ENCODE data around the gene MIPOL1. TPM values are rescaled to one million over a fixed set of nuclear protein-coding genes. Genes with fewer than 3 reads are reported as not detected.
A peak's percentile ranks its signal among the peaks of the same experiment; 100 is the strongest.

MIPOL1 gene
- total and polyA plus RNA-seq, 4 donors: 0.51 to 6.6 (median 1.9) TPM

DNA sequence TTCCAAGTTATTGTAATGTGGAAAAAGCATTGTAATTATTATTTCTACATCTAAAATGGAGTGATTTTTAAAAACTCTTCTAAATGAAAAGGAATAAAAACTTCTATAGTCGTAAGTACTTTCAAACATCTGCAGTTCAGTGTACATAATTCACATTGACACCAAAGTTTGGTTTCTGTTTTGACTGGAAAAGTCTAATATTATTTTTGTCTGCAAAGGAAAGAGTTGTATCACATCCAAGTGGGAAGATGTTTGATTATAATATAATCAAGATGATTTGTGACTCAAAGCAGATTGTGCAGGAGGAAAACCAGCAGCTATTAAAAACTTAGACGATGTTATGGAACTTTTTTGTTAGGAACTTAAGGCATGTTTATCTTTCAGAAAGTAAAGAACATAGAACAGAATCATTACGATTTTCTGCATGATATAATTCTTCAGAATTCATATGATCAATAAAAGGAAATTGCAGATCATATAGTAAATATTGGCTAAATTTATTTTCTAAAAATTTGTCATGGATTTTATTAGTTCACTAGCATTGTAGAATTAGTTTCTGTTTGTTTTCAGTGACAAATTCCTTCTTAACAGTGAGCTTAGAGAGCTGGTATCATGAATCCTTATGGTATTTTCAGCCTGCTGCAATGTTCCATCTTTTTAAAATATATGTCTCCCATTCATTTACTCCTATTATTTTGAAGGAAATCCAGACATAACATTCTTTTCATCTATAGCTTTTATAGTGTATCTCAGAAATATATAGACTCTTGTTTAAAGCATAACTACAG, 145.8 kb downstream of the MIPOL1 start:
- Histone ChIP-seq H3K4me3 (ENCODE audit: low read depth in 1 of 3, low read length in 3 of 3) (peak overlapping the region; percentile 12 to 45 (median 32)), H3K4me1 (ENCODE audit: control insufficient read depth in 4 of 4, insufficient read depth in 4 of 4, low read length in 3 of 4) (no peaks in the 10 kb centered on the region), H3K36me3 (ENCODE audit: control insufficient read depth in 4 of 4, insufficient read depth in 3 of 4, low read depth in 1 of 4, low read length in 3 of 4) (no peaks in the 10 kb centered on the region), H3K27ac (ENCODE audit: low read depth in 1 of 2, low read length in 2 of 2) (no peak overlapping the region), H3K9me3 (ENCODE audit: control insufficient read depth in 4 of 4, low read length in 3 of 4) (no peaks in the 10 kb centered on the region), H3K27me3 (ENCODE audit: control insufficient read depth in 4 of 4, insufficient read depth in 4 of 4, low read length in 3 of 4) (no peaks in the 10 kb centered on the region), H3K9ac (ENCODE audit: low read depth in 1 of 2, low read length in 2 of 2) (peak overlapping the region; percentile 1 to 59)
- WGBS: 26% methylated on average over 3 of the region's 3 CpGs
- no peak for TF ChIP-seq FOXA1 (IDR thresholded peaks at IDR 0.05)
- TF ChIP-seq, protein P1, sequence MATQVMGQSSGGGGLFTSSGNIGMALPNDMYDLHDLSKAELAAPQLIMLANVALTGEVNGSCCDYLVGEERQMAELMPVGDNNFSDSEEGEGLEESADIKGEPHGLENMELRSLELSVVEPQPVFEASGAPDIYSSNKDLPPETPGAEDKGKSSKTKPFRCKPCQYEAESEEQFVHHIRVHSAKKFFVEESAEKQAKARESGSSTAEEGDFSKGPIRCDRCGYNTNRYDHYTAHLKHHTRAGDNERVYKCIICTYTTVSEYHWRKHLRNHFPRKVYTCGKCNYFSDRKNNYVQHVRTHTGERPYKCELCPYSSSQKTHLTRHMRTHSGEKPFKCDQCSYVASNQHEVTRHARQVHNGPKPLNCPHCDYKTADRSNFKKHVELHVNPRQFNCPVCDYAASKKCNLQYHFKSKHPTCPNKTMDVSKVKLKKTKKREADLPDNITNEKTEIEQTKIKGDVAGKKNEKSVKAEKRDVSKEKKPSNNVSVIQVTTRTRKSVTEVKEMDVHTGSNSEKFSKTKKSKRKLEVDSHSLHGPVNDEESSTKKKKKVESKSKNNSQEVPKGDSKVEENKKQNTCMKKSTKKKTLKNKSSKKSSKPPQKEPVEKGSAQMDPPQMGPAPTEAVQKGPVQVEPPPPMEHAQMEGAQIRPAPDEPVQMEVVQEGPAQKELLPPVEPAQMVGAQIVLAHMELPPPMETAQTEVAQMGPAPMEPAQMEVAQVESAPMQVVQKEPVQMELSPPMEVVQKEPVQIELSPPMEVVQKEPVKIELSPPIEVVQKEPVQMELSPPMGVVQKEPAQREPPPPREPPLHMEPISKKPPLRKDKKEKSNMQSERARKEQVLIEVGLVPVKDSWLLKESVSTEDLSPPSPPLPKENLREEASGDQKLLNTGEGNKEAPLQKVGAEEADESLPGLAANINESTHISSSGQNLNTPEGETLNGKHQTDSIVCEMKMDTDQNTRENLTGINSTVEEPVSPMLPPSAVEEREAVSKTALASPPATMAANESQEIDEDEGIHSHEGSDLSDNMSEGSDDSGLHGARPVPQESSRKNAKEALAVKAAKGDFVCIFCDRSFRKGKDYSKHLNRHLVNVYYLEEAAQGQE (IDR thresholded peaks at IDR 0.05): no peak
- peak in 1 of 2 donors; percentile 6 for TF ChIP-seq RAD21 (IDR thresholded peaks at IDR 0.05)
- no peak for DNase-seq (ENCODE audit: low spot score)

GRCh38 chr14:37363661-37364060, 165.9 kb downstream of the MIPOL1 start:
- WGBS: 94% methylated on average over 9 of the region's 9 CpGs
- H3K27ac ChIP-seq (ENCODE audit: low read depth in 1 of 2, low read length in 2 of 2): no peak overlapping the region
- peaks cover 0 to 3% (median 0%) of the 10 kb centered on the region in 4 donors for H3K4me1 ChIP-seq (ENCODE audit: control insufficient read depth in 4 of 4, insufficient read depth in 4 of 4, low read length in 3 of 4)
- peaks cover 0 to 3% (median 0%) of the 10 kb centered on the region in 4 donors for H3K9me3 ChIP-seq (ENCODE audit: control insufficient read depth in 4 of 4, low read length in 3 of 4)
- H3K27me3 ChIP-seq (ENCODE audit: control insufficient read depth in 4 of 4, insufficient read depth in 4 of 4, low read length in 3 of 4): no peaks in the 10 kb centered on the region
- DNase-seq (ENCODE audit: low spot score): no peak
- H3K4me3 ChIP-seq (ENCODE audit: low read depth in 1 of 3, low read length in 3 of 3): no peak overlapping the region
- H3K36me3 ChIP-seq (ENCODE audit: control insufficient read depth in 4 of 4, insufficient read depth in 3 of 4, low read depth in 1 of 4, low read length in 3 of 4): no peaks in the 10 kb centered on the region
- no peak overlapping the region for H3K9ac ChIP-seq (ENCODE audit: low read depth in 1 of 2, low read length in 2 of 2)
- TF ChIP-seq HNF4G (IDR thresholded peaks at IDR 0.05) (no peak), FOXA2 (IDR thresholded peaks at IDR 0.05) (no peak), SP1 (IDR thresholded peaks at IDR 0.05) (no peak), NR2F2 (IDR thresholded peaks at IDR 0.05) (no peak), ZBTB33 (IDR thresholded peaks at IDR 0.05) (no peak), TAF1 (conservative IDR thresholded peaks at IDR 0.05) (no peak), RXRA (IDR thresholded peaks at IDR 0.05) (no peak), ATF3 (IDR thresholded peaks at IDR 0.05) (no peak), FOXA1 (IDR thresholded peaks at IDR 0.05) (no peak), GABPA (IDR thresholded peaks at IDR 0.05 in 1 of 2, conservative IDR thresholded peaks at IDR 0.05 in 1 of 2) (no peak), YY1 (IDR thresholded peaks at IDR 0.05) (no peak), HNF4A (conservative IDR thresholded peaks at IDR 0.05) (no peak), RAD21 (IDR thresholded peaks at IDR 0.05) (no peak), JUND (IDR thresholded peaks at IDR 0.05) (no peak), EGR1 (IDR thresholded peaks at IDR 0.05; ENCODE audit: low read depth in 2 of 2) (no peak)
- TF ChIP-seq, protein P2, sequence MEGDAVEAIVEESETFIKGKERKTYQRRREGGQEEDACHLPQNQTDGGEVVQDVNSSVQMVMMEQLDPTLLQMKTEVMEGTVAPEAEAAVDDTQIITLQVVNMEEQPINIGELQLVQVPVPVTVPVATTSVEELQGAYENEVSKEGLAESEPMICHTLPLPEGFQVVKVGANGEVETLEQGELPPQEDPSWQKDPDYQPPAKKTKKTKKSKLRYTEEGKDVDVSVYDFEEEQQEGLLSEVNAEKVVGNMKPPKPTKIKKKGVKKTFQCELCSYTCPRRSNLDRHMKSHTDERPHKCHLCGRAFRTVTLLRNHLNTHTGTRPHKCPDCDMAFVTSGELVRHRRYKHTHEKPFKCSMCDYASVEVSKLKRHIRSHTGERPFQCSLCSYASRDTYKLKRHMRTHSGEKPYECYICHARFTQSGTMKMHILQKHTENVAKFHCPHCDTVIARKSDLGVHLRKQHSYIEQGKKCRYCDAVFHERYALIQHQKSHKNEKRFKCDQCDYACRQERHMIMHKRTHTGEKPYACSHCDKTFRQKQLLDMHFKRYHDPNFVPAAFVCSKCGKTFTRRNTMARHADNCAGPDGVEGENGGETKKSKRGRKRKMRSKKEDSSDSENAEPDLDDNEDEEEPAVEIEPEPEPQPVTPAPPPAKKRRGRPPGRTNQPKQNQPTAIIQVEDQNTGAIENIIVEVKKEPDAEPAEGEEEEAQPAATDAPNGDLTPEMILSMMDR (IDR thresholded peaks at IDR 0.05; ENCODE audit: low read depth, low read length, missing input control): no peak
- TF ChIP-seq, protein P1 (IDR thresholded peaks at IDR 0.05): no peak
- TF ChIP-seq, protein P3, sequence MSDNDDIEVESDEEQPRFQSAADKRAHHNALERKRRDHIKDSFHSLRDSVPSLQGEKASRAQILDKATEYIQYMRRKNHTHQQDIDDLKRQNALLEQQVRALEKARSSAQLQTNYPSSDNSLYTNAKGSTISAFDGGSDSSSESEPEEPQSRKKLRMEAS (IDR thresholded peaks at IDR 0.05): no peak
